Islet precursor cell (in vitro differentiated cells): ENCODE measurements around the gene TANC2.

Experiments used
- DNase-seq: peaks from one replicate; pipeline ENCODE4 v3.0.0-alpha.2; 2018

The TANC2 gene

GRCh38 chr17:62965686-62966425, at the start of gene TANC2:
TSS of gene TANC2 (plus strand) at chr17:62966235. CDS start at chr17:63009560, 43,325 bp downstream.
- DNase-seq, result peak; percentile 96

- DNase-seq, result no peak
Measured at GRCh38 chr17:62916684-62917571, 49.1 kb upstream of the TANC2 start.

DNA sequence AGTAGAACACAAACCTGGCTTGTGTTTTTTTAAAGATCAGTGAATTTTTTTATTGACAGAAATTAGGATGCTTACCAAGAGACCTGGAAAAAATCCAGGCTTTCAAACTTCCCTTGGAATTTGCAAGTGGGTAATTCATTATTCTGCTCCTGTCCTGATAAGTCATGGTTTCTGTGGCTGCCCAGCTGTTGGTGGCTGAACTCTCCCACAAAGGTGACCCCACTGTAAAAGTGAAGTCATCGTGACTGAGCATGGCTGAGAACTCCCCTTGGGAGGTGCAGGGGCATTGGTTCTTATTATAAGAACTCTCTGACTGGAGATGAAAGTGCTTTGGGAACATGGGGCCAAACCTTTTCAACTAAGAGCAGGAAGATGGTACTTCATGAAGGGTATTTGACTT, 46.6 kb upstream of the TANC2 start:
- DNase-seq, result no peak

GRCh38 chr17:62920300-62920699, 45.7 kb upstream of the TANC2 start:
- DNase-seq, result no peak

DNA sequence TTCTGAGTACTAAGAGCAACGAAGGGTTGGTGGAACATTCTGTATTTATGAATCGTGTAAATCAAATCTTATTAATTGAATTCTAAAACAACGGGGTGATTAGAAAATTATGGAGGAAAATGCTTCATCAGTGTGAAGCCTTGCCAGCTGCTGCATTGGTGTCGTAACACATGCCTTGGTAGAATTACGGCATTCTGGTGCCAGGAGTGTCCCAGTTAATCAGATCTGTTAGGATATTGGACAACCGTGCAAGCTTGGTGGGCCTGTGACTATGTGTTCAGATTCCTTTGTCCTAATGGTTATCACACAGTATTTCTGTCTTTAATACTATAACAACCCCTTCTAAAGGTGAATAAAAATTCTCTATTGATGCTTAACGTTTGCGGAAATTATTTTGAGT, 44.2 kb upstream of the TANC2 start:
- no peak for DNase-seq

DNA sequence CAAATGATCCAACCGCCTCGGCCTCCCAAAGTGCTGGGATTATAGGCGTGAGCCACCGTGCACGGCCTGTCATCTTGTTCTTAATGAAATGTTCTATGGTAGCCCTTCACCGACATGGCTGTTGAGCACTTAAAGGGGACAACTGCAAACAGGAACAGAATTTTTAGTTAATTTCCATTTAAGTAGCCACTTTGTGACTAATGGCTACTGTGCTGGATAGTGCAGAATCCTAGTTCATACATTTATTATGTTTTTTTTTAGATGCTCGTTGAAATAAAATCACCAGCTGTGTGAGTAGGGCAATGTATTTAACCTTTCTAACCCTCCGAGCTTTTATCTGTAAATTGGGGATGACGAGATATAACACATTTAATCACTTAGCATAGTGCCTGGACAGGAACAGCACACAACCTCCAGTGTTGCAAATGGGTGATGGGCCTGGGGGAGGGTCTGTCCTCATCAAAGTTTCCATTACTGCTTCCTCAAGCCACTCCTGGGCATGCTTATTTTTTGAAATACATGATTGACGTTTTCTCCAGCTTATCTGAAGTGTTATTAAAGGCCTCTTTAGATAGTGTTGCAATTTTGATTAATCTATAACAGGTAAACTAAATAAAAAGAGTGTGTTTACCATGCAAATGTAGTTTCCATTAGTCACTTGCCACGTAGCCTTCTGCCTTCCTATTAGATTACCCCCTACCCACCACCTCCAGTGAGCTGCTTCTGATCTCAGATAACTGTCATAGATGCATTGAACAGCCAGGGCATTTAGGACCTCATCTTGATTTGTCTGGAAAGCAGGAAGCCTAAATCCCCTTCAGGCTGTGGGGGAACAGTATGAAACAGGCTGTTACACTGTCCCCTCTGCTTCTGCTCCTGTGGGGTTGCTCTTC, 42.5 kb upstream of the TANC2 start:
- no peak for DNase-seq

DNA sequence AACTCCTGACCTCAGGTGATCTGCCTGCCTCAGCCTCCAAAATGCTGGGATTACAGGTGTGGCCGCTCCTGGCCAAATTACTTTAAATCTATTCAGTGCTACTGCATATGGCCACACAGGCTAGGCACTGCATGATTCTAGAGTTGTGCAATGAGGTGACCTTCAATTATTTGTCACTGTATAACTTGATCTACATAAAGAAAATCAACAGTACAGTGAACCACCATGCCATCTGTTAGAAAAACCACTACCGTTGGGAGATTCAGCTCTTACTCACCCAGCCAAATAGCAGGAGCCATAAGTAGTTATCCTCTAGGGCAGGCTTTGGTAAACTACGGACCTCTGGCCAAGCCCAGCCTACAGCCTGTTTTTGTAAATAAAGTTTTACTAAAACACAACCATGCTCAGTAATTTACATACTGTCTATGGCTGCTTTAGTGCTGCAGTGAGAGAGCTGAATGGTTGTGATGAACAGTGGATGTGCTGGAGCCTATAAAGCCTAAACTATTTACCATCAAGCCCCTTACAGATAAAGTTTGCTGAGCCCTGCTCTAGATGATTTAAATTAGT, 40.7 kb upstream of the TANC2 start:
- DNase-seq, result no peak

DNA sequence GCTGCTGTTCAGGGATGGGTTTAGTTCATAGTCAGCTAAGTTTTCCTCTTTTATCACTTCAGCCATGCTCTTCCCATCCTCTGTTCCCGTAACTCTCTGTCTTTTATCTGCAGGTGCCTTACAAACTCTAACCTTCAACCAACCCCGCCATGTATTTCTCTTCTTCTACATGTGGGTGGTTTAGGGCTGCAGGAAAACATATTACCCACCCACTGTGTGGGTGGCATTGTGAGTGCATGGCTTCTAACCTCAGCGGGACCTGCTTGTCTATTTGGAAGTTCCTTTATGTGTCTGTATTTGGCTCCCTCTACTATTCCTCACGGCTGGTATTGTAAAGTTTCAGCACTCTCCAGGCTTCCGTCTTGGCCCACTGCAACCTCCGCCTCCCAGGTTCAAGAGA, 39.0 kb upstream of the TANC2 start:
- no peak for DNase-seq

DNA sequence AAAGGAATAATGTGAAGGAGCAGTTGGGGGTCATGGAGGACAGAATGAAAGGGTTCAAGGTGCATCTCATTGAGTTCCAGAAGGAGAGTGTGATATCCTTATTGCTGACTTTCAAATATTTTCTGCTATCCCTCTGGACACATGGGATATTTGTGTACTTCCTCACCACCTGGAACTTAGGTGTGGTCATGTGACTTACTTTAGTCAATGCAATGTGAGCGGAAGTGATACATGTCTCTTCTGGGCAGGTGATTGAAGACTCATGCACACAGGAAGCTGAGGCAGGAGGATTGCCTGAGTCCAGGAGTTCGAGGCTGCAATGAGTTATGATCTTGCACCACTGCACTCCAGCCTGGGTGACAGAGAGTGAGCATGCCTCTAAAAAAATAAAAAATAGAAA, 36.7 kb upstream of the TANC2 start:
- no peak for DNase-seq

GRCh38 chr17:62931101-62931500, 34.9 kb upstream of the TANC2 start:
- DNase-seq, result no peak

GRCh38 chr17:62933501-62934385, 32.3 kb upstream of the TANC2 start:
- no peak for DNase-seq

DNA sequence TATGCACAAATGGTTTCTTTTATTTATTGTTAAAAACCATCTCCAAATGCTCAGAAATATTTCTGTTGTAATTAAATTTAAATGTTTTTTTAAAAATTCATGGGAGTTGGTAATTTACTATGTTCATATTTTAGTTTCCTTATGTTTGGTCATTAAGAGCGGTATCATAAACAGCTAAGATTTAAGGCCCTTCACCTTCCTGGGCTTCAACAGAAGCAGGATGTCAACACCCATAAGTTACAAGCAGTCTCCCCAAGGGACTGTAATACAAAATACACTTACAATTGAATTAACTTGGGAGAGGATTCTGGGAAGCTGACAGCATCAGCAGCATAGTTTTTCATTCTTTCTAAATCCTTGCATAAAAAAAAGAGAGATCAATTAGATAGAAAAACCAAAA, 30.9 kb upstream of the TANC2 start:
- DNase-seq, result no peak

GRCh38 chr17:62935523-62935922, 30.5 kb upstream of the TANC2 start:
- DNase-seq, result no peak

- DNase-seq, result no peak
Measured at GRCh38 chr17:62937606-62938005, 28.4 kb upstream of the TANC2 start.

GRCh38 chr17:62941358-62941991, 24.6 kb upstream of the TANC2 start:
- DNase-seq, result no peak

GRCh38 chr17:62948370-62948769, 17.7 kb upstream of the TANC2 start:
- DNase-seq, result no peak

- DNase-seq, result no peak
Measured at GRCh38 chr17:62949036-62949435, 17.0 kb upstream of the TANC2 start.

DNA sequence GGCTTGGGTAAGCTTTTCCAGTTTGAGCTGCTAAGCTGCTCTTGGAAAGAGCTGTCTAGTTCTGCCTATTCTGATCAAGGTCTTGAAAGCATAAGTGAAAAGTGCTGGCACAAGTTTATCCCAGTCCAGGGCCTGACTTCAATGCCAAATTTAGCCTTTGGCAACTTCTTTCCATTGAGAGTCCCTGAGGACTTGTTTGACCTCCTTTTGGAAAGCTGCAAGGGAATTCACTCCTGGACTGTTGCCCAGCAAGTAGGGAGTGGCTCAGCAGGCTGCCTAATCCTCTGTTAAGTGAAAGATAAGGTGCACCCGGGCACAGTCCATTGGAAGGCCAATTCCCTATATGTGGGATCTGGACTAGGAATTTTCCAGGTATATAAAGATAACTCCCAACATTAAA, 16.0 kb upstream of the TANC2 start:
- DNase-seq, result no peak

DNA sequence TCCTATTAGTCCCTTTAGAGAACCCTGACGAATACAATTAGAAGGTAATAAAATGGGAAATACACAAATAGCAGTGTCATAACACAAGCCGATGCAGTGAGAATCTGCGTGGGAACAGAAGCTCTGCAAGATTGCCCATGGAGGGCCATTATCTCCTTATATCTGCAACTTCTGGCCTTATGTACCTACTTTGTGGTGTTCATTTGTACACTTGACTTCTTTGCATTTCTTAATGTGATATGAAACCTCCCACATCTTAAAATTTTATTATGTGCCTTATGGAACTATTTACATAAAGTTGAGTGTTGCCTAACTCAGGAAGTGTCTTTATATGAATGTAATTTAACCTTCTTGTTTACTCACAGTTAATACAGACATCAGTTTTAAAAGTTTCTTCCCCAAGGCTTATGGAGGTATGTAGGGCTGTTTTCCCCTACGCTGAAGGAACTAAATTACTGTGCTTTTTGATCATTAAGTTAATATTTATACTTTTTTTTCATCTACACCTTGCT, 10.1 kb upstream of the TANC2 start:
- no peak for DNase-seq

- peak; percentile 66 for DNase-seq
Measured at GRCh38 chr17:62963296-62963695, 2.7 kb upstream of the TANC2 start.

DNA sequence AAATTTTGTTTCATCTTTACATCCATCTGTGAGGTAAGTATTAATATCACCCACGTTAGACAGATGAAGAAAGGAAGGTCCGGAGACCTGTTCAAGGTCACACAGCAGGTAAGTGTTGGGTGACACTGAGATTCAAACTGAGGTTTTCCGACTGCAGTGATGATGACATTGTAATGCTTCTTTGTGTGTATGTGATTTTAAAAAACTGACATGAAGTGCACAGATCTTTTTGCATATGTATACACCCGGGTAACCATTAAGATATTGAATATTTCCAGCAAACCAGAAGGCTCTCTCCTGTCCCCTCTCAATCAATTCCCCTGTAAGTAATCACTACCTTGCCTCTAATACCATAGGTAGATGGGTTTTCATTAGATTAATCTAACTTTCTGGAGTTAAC, 1.5 kb upstream of the TANC2 start:
- DNase-seq, result no peak
